CD8-positive, alpha-beta memory T cell (primary cell): ENCODE measurements around the gene CAND2. TPM values are rescaled to one million over a fixed set of nuclear protein-coding genes. Genes with fewer than 3 reads are reported as not detected.
A peak's percentile ranks its signal among the peaks of the same experiment; 100 is the strongest.
"Not testable (repeated sequence)": the region's sequence is repeated elsewhere in the genome, so short reads cannot be mapped to it uniquely, and the experiment has no call there.

Source experiments
- CTCF ChIA-PET: fragments of 350-600 bp; sonication (Branson Sonifier 250); formaldehyde crosslinking; loops from one replicate; lab custom pipeline; 2021; ENCODE audit warnings: antibody characterized with exemption; lab: Charles Lee
- POLR2A ChIA-PET: fragments of 350-600 bp; sonication (Branson Sonifier 250); formaldehyde crosslinking; loops from one replicate; lab custom pipeline; 2021; ENCODE audit warnings: antibody characterized with exemption; lab: Charles Lee
- DNase-seq, 5 donors: peaks; one replicate each; pipeline versions ENCODE4 v3.0.0 to v3.0.0-alpha.2; 2020 to 2022; ENCODE audit warnings: mixed read lengths in 1 of 5
- H3K27ac ChIP-seq: one replicate; pipeline ENCODE4 v1.7.0; 2013; ENCODE audit warnings: low read depth, mild to moderate bottlenecking, low read length, moderate library complexity
- H3K27me3 ChIP-seq: 2 replicates; pipeline ENCODE4 v1.7.0; 2013; ENCODE audit warnings: low read length, mild to moderate bottlenecking; ENCODE audit not compliant: insufficient read depth, poor library complexity, severe bottlenecking
- H3K36me3 ChIP-seq: 2 replicates; pipeline ENCODE4 v1.7.0; 2013; ENCODE audit warnings: mild to moderate bottlenecking, low read length, moderate library complexity; ENCODE audit not compliant: insufficient read depth
- H3K4me1 ChIP-seq: 2 replicates; pipeline ENCODE4 v1.7.0; 2013; ENCODE audit warnings: mild to moderate bottlenecking, low read length, moderate library complexity; ENCODE audit not compliant: insufficient read depth
- H3K4me3 ChIP-seq: 2 replicates; pipeline ENCODE4 v1.7.0; 2013; ENCODE audit warnings: mild to moderate bottlenecking, low read length
- H3K9me3 ChIP-seq: 2 replicates; pipeline ENCODE4 v1.7.0; 2013; ENCODE audit warnings: mild to moderate bottlenecking, low read length
- H3K27ac Mint-ChIP-seq, 8 donors: one replicate each; pipeline ENCODE4 v1.8.0; 2020 to 2021; ENCODE audit warnings: mixed read lengths in 8 of 8, mild to moderate bottlenecking in 6 of 8, inconsistent platforms in 3 of 8, moderate library complexity in 3 of 8
- H3K27me3 Mint-ChIP-seq, 2 donors: one replicate each; pipeline ENCODE4 v1.8.0; 2020 to 2021; ENCODE audit warnings: mixed read lengths in 2 of 2, mild to moderate bottlenecking in 1 of 2, moderate library complexity in 1 of 2
- H3K36me3 Mint-ChIP-seq, 3 donors: one replicate each; pipeline ENCODE4 v1.8.0; 2020 to 2021; ENCODE audit warnings: mixed read lengths in 3 of 3, inconsistent platforms in 1 of 3, mild to moderate bottlenecking in 1 of 3
- H3K4me1 Mint-ChIP-seq, 3 donors: one replicate each; pipeline ENCODE4 v1.8.0; 2020 to 2021; ENCODE audit warnings: mixed read lengths in 3 of 3, inconsistent platforms in 1 of 3, mild to moderate bottlenecking in 1 of 3
- H3K4me3 Mint-ChIP-seq, 7 donors: one replicate each; pipeline ENCODE4 v1.8.0; 2020 to 2021; ENCODE audit warnings: mixed read lengths in 7 of 7, mild to moderate bottlenecking in 6 of 7, moderate library complexity in 4 of 7, inconsistent platforms in 2 of 7
- H3K9me3 Mint-ChIP-seq, 5 donors: one replicate each; pipeline ENCODE4 v1.8.0; 2020 to 2022; ENCODE audit warnings: mixed read lengths in 5 of 5, mild to moderate bottlenecking in 3 of 5, moderate library complexity in 2 of 5, inconsistent platforms in 1 of 5
- polyA plus RNA-seq: library from polyadenylated mRNA; unstranded; fragments of 300-500 nt; fragmentation: Illumina TruSeq; gene quantifications from one replicate; pipeline ENCODE4 v1.2.3, GENCODE V29; 2021
- total RNA-seq, 2 experiments: library from RNA; stranded (reverse); gene quantifications; one replicate each; pipeline ENCODE4 v1.2.3, GENCODE V29; 2021

CAND2 gene
- total and polyA plus RNA-seq, 3 experiments from 2014 or later: 1.0 to 2.1 (median 1.1) TPM

GRCh38 chr3:12841149-12841969, 44.9 kb downstream of the CAND2 start, which contains the start of gene RPL32:
Gene RPL32 (minus strand): TSS chr3:12841565. CDS start chr3:12840237, 1,328 bp downstream.
- Histone ChIP-seq H3K9me3 (no peaks in the 10 kb centered on the region), H3K27ac (peak within 1 kb of the TSS; percentile 99), H3K4me3 (peak within 1 kb of the TSS; percentile 69), H3K36me3 (peaks cover 41% of the 10 kb centered on the region), H3K27me3 (no peaks in the 10 kb centered on the region), H3K4me1 (peaks cover 43% of the 10 kb centered on the region)
- peak within 1 kb of the TSS; percentile 98 to 100 (median 100) for H3K27ac Mint-ChIP-seq
- ChIA-PET CTCF (interaction anchor here (0.8 to 6.6 kb wide), 27 partner anchors 9 to 611 kb away, joined by 3 to 75 read pairs (median 3); partner anchors contain the start of gene CAND2), POLR2A (interaction anchor here (0.6 to 3.1 kb wide), 8 partner anchors 26 to 1591 kb away, joined by 3 to 23 read pairs (median 4); partner anchors contain the start of genes CAND2 and RAF1)
- peak; percentile 76 to 91 (median 88) for DNase-seq
- peaks cover 17 to 53% (median 18%) of the 10 kb centered on the region in 3 donors for H3K36me3 Mint-ChIP-seq
- H3K4me3 Mint-ChIP-seq: peak within 1 kb of the TSS; percentile 94 to 98 (median 97)
- peaks cover 36 to 51% (median 50%) of the 10 kb centered on the region in 3 donors for H3K4me1 Mint-ChIP-seq
- H3K27me3 Mint-ChIP-seq: peaks cover 0 to 1% of the 10 kb centered on the region in 2 donors
- no peaks in the 10 kb centered on the region for H3K9me3 Mint-ChIP-seq

- Histone ChIP-seq H3K4me1 (peaks cover 43% of the 10 kb centered on the region), H3K27me3 (no peaks in the 10 kb centered on the region), H3K27ac (peak overlapping the region; percentile 99), H3K36me3 (peaks cover 36% of the 10 kb centered on the region), H3K9me3 (no peaks in the 10 kb centered on the region), H3K4me3 (peak overlapping the region; percentile 69)
- Mint-ChIP-seq H3K27me3 (peaks cover 0 to 1% of the 10 kb centered on the region in 2 donors), H3K4me1 (peaks cover 34 to 46% (median 45%) of the 10 kb centered on the region in 3 donors), H3K9me3 (no peaks in the 10 kb centered on the region), H3K36me3 (peaks cover 17 to 47% (median 18%) of the 10 kb centered on the region in 3 donors), H3K27ac (peak overlapping the region; percentile 98 to 100 (median 100)), H3K4me3 (peak overlapping the region; percentile 94 to 98 (median 97))
- ChIA-PET POLR2A (interaction anchor here (0.7 to 3.1 kb wide), 7 partner anchors 27 to 1590 kb away, joined by 3 to 23 read pairs (median 4); partner anchors contain the start of genes CAND2 and RAF1), CTCF (interaction anchor here (0.8 to 6.6 kb wide), 24 partner anchors 9 to 610 kb away, joined by 3 to 75 read pairs (median 4); partner anchors contain the start of gene CAND2)
- no peak for DNase-seq
These were observed 45.5 kb downstream of the CAND2 start for GRCh38 chr3:12841970-12842328.

- H3K9me3 ChIP-seq: no peaks in the 10 kb centered on the region
- no peaks in the 10 kb centered on the region for H3K27me3 ChIP-seq
- no peak overlapping the region for H3K4me3 ChIP-seq
- POLR2A ChIA-PET: interaction anchor here (3.1 kb wide), 1 partner anchor 33 kb away, joined by 23 read pairs; no protein-coding TSS in a partner anchor
- Mint-ChIP-seq H3K4me1 (peaks cover 31 to 41% (median 40%) of the 10 kb centered on the region in 3 donors), H3K9me3 (no peaks in the 10 kb centered on the region), H3K27ac (peak overlapping the region in 6 of 8 donors; percentile 98 to 100 (median 100)), H3K36me3 (peaks cover 13 to 42% (median 17%) of the 10 kb centered on the region in 3 donors), H3K4me3 (peak overlapping the region in 2 of 7 donors; percentile 97), H3K27me3 (peaks cover 0 to 1% of the 10 kb centered on the region in 2 donors)
- DNase-seq: no peak
- H3K27ac ChIP-seq: no peak overlapping the region
- CTCF ChIA-PET: interaction anchor here (0.9 to 6.6 kb wide), 14 partner anchors 9 to 206 kb away, joined by 3 to 75 read pairs (median 4); partner anchors contain the start of gene CAND2
- peaks cover 39% of the 10 kb centered on the region for H3K4me1 ChIP-seq
- H3K36me3 ChIP-seq: peaks cover 30% of the 10 kb centered on the region
These were observed 46.0 kb downstream of the CAND2 start for GRCh38 chr3:12842469-12842868.

GRCh38 chr3:12845811-12846210, 49.3 kb downstream of the CAND2 start:
- ChIA-PET CTCF (no interaction called here), POLR2A (no interaction called here)
- Mint-ChIP-seq H3K9me3 (no peaks in the 10 kb centered on the region), H3K4me1 (peaks cover 4 to 8% (median 7%) of the 10 kb centered on the region in 3 donors), H3K27me3 (peaks cover under 1 to 1% of the 10 kb centered on the region in 2 donors), H3K4me3 (no peak overlapping the region), H3K36me3 (peaks cover 0 to 9% (median 0%) of the 10 kb centered on the region in 3 donors), H3K27ac (no peak overlapping the region)
- DNase-seq: no peak
- H3K36me3 ChIP-seq: no peaks in the 10 kb centered on the region
- H3K4me3 ChIP-seq: no peak overlapping the region
- H3K9me3 ChIP-seq: no peaks in the 10 kb centered on the region
- H3K4me1 ChIP-seq: peaks cover 7% of the 10 kb centered on the region
- H3K27me3 ChIP-seq: no peaks in the 10 kb centered on the region
- H3K27ac ChIP-seq: no peak overlapping the region

GRCh38 chr3:12852201-12852600, 55.7 kb downstream of the CAND2 start:
- no peak for DNase-seq
- H3K4me3 Mint-ChIP-seq: no peak overlapping the region
- H3K4me1 ChIP-seq: no peaks in the 10 kb centered on the region
- no peaks in the 10 kb centered on the region for H3K9me3 Mint-ChIP-seq
- CTCF ChIA-PET: interaction anchor here (1.0 to 1.7 kb wide), 2 partner anchors 10 to 16 kb away, joined by 3 to 9 read pairs; partner anchors contain the start of gene RPL32
- H3K27me3 ChIP-seq: peaks cover 2% of the 10 kb centered on the region
- H3K9me3 ChIP-seq: no peaks in the 10 kb centered on the region
- H3K4me1 Mint-ChIP-seq: no peaks in the 10 kb centered on the region
- POLR2A ChIA-PET: interaction anchor here (0.6 kb wide), 1 partner anchor 31 kb away, joined by 3 read pairs; no protein-coding TSS in a partner anchor
- peaks cover 8 to 12% of the 10 kb centered on the region in 2 donors for H3K27me3 Mint-ChIP-seq
- no peak overlapping the region for H3K4me3 ChIP-seq
- H3K36me3 Mint-ChIP-seq: no peaks in the 10 kb centered on the region
- no peak overlapping the region for H3K27ac Mint-ChIP-seq
- H3K36me3 ChIP-seq: no peaks in the 10 kb centered on the region
- no peak overlapping the region for H3K27ac ChIP-seq

- H3K9me3 Mint-ChIP-seq, H3K27ac ChIP-seq, H3K9me3 ChIP-seq, H3K4me3 Mint-ChIP-seq, H3K27ac Mint-ChIP-seq, H3K4me1 ChIP-seq, H3K36me3 ChIP-seq, H3K4me3 ChIP-seq, DNase-seq, H3K4me1 Mint-ChIP-seq, H3K36me3 Mint-ChIP-seq, H3K27me3 ChIP-seq, POLR2A ChIA-PET: not testable (repeated sequence)
- CTCF ChIA-PET: interaction anchor here (1.0 to 1.5 kb wide), 2 partner anchors 12 to 14 kb away, joined by 3 to 5 read pairs; no protein-coding TSS in a partner anchor
- H3K27me3 Mint-ChIP-seq: peaks cover 8 to 12% of the 10 kb centered on the region in 2 donors
These were observed 57.4 kb downstream of the CAND2 start for GRCh38 chr3:12853847-12854246.

- H3K4me1 ChIP-seq: no peaks in the 10 kb centered on the region
- peaks cover 8 to 12% of the 10 kb centered on the region in 2 donors for H3K27me3 Mint-ChIP-seq
- no peaks in the 10 kb centered on the region for H3K36me3 Mint-ChIP-seq
- no peak overlapping the region for H3K27ac ChIP-seq
- no peak overlapping the region for H3K4me3 ChIP-seq
- H3K9me3 Mint-ChIP-seq: no peaks in the 10 kb centered on the region
- no peaks in the 10 kb centered on the region for H3K4me1 Mint-ChIP-seq
- CTCF ChIA-PET: interaction anchor here (1.5 kb wide), 2 partner anchors 13 to 67 kb away, joined by 4 to 5 read pairs; no protein-coding TSS in a partner anchor
- H3K9me3 ChIP-seq: no peaks in the 10 kb centered on the region
- no peak for DNase-seq
- peaks cover 6% of the 10 kb centered on the region for H3K27me3 ChIP-seq
- no peaks in the 10 kb centered on the region for H3K36me3 ChIP-seq
- POLR2A ChIA-PET: no interaction called here
- H3K4me3 Mint-ChIP-seq: no peak overlapping the region
- no peak overlapping the region for H3K27ac Mint-ChIP-seq
These were observed 58.1 kb downstream of the CAND2 start for GRCh38 chr3:12854565-12854964.
